Vein endothelial cell (primary cell): ENCODE data around the gene RHOH. TPM values are rescaled to one million over a fixed set of nuclear protein-coding genes. Genes with fewer than 3 reads are reported as not detected.

Source experiments
- total RNA-seq: library from RNA; depleted of rRNA; stranded (reverse); fragments of >200 nt; gene quantifications from 2 replicates; pipeline ENCODE4 v1.2.3, GENCODE V29; 2012

RHOH gene, protein sequence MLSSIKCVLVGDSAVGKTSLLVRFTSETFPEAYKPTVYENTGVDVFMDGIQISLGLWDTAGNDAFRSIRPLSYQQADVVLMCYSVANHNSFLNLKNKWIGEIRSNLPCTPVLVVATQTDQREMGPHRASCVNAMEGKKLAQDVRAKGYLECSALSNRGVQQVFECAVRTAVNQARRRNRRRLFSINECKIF
- total RNA-seq = 0.57 TPM in 1 of 2 replicates, not detected in the other

DNA sequence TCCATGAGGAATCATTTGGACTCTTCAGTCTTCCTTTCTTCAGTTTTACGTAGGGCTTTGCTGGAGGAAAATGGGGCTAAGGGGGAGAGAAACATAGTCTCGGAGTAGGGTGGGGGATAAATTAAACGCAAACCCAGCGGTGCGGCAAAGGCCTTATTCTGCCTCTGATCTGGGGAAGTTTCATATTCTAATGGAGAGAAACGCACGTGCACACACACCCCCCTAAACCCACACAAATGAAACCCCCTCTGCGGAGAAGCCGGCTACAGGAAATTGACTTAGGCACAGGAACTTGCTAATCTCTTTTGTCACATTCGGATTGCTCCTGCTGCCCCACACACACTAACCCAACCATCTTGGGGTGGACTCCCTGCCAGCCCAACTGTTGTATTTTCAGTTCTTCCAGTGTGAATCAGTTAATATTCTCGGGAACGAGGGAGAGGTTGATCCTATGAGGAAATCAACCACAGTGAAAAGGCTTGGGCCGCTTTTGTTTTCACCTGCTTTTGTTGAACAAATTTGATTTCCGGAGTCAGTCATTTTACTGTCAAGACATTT, at the start of gene RHOH:
RHOH (plus strand) TSS at position 308 of the 558 bp plus-strand sequence. CDS start 46,356 bp downstream, outside the sequence.

Other genes starting within 250 kb of the RHOH start
- 79.7 and 89.2 TPM in 2 replicates for gene PDS5A, start 219.1 kb upstream of the RHOH start, total RNA-seq
- gene N4BP2, start 140.2 kb upstream of the RHOH start, total RNA-seq = 6.5 and 9.7 TPM in 2 replicates
- gene CHRNA9, start 138.3 kb downstream of the RHOH start, total RNA-seq = not detected in 2 replicates